ENCODE data around the gene XPO1. TPM values are rescaled to one million over a fixed set of nuclear protein-coding genes. Genes with fewer than 3 reads are reported as not detected.
"Not testable (repeated sequence)": the region's sequence is repeated elsewhere in the genome, so short reads cannot be mapped to it uniquely, and the experiment has no call there.

XPO1 gene
- total RNA-seq, 1 donor from 2014 or later: 161 TPM

DNA sequence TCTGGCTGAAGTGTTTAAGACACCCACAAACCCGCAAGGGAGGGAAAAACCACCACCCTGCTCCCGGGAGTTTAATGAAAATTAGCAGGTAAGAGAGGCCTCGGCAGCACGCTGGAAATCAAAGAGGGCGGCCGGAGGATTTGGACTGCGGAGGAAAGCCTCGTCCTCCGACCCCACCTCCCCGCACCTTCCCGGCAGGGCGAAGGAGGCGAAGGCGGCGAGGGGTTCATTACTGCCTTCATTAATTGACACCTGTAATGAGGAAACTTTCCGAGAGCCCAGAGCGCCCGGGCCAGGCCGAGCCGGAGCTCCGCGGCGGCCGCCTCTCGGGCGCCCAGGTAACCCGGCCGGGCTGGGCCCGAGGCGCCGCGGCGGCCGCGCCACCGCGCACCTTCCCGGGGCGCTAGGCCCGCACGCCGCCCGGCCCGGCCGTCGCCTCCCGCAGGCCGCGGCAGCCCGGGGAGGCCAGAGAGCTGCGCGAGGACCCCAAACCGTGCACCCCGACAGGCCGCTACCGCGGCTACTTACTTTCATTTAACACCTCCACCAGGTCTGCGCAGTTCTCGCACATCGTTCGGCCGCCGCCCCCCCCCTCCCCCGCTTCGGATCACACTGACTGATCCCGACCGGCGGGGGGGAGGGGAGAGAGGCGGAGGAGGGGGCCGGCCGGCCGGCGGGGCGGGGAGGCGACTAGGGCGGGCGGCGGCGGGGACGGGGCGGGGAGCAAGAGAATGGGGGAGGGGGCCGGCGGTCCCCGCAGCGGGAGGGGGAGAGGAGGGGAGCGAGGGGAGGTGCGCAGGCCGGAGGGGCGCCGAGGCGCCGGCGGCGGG is 67.8 kb downstream of the XPO1 start:
- DNase-seq (ENCODE audit: low read depth): peak; percentile 77

DNA sequence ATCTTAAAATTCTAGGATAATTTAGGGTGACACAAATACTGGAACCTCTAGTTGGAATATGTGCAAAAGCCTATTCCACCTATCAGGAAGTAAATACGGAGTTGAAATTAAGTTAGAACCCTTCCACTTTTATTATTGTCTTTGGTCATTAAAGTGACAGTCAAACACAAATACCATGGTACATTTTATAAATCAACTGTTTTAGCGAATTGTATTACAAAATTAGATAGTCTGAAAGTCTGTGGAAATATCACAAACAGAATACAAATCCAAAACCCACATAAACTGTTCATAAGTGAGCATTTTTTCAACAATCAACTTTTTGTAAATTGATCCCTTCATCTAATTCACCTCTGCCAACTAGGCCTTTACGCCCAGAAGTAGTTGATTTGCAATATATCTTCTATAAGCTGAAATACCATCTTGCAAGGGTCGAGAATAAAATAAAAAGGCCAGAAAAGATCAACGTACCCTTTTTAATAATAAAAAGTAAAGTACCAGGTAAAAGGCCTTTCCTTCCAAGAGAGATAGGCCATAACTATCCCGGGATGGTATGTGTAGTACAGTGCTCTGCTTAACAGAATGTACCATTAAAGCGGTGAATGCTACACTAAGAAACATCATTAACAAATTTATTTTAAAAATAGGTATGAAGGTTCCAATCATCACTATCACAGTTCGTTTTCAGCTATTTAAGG is 68.6 kb downstream of the XPO1 start:
- no peak for DNase-seq (ENCODE audit: low read depth)

DNA sequence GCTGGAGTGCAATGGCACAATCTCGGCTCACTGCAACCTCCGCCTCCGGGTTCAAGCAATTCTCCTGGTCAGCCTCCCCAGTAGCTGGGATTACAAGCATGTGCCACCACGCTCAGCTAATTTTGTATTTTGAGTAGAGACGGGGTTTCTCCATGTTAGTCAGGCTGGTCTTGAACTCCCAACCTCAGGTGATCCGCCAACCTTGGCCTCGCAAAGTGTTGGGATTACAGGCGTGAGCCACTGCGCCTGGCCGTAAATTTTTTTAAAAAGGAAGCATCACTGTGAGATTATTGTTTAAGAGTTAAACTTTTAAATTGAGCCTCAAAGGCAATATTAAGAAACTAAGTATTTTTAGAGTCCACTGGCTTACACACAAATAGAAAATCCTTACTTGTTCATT is 69.9 kb downstream of the XPO1 start:
- DNase-seq (ENCODE audit: low read depth): not testable (repeated sequence)

DNA sequence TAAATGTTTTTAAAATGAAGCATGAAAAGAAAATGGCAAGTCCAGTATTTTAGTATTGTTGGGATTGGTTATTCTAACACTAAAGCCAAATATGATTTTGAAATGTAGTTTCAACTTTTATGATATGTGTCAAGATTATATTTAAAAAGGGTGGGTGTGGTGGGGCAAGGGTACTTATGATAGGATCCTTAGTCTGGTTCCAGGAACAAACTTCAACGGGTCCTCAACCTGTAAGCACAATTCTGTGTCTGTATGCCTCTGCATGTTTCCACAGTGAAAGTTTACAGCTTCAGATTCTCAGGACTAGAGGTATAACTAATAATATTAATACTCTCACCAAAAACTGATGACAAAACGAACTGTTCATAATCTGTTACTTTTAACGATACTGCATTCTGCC is 73.1 kb downstream of the XPO1 start:
- DNase-seq (ENCODE audit: low read depth): no peak

DNA sequence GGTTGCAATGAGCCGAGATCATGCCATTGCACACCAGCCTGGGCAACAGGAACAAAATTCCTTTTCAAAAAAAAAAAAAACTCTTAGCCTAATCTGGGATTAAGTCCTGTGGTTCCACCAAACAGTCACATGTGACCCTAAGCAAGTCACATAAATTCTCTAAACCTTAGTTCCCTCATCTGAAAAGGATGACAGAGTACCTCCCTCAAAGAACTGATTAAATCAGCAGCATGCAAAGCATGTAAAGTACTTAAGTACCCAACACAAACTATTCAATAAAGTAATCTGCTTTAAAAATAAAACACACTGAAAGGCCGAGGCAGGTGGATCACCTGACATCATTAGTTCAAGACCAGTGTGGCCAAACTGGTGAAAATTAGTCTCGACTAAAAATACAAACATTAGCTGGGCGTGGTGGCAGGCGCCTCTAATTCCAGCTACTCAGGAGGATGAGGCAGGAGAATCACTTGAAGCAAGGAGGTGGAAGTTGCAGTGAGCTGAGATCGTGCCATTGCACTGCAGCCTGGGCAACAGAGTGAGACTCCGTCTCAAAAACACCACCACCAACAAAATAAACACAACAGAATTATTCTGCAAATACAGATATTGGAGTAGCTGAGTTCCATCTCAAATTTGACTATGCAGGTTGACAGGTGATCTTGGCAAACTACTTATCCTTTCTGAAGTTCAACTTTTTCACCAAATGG is 74.2 kb downstream of the XPO1 start:
- no peak for DNase-seq (ENCODE audit: low read depth)

DNA sequence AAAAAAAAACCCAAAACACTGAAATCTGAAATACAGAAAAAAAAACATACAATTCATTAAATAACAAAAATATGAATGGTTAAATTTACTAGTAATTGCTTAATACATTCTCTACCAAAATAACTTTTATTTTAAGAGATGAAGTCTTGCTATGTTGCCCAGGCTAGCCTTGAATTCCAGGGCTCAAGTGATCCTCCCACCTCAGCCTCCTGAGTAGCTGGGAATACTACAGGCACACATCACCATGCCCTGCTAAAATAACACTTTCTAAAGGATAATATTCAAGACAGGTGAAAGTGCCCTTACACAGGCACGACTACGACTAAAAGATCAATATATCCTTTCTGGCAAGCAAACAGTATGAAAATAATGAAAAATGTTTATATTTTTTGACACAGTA is 76.8 kb downstream of the XPO1 start:
- no peak for DNase-seq (ENCODE audit: low read depth)

DNA sequence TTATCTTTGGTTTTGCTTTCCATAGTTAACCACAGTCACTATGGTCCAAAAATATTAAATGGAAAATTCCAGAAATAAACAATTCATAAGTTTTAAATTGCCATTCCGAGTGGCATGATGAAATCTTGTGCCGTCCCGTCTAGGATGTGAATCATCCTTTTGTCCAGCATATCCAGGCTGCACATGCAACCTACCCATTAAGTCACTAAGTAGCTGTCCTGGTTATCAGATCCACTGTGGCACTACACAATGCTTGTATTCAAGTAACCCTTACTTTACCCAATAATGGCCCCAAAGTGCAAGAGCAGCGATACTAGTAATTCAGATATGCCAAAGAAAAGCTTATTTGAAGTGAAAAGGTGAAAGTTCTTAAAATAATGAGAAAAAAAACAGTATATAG is 78.0 kb downstream of the XPO1 start:
- peak; percentile 26 for DNase-seq (ENCODE audit: low read depth)

DNA sequence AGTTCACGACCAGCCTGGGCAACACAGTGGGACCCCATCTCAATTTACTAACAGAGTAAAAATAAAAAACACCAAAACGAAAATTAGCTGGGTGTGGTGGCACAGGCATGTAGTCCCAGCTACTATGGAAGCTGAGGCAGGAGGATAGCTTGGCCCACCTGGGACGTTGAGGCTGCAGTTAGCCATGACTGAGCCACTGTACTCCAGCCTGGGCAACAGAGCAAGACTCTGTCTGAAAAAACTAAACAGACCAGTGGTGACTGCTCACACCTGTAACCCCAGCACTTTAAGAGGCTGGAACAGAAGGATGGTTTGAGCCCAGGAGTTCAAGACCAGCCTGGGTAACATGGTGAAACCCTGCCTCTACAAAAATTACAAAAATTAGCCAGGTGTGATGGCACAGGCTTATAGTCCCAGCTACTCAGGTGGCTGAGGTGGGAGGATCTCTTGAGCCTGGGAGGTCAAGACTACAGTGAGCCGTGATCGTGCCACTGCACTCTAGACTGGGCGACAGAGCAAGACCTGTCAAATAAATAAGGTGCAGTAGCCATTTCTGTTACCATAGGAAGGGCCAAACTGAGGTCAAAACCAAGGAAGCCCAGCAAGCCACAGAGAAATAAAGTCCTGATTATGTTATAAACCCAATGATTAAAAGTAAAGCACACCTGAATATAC is 81.3 kb downstream of the XPO1 start:
- DNase-seq (ENCODE audit: low read depth): no peak

DNA sequence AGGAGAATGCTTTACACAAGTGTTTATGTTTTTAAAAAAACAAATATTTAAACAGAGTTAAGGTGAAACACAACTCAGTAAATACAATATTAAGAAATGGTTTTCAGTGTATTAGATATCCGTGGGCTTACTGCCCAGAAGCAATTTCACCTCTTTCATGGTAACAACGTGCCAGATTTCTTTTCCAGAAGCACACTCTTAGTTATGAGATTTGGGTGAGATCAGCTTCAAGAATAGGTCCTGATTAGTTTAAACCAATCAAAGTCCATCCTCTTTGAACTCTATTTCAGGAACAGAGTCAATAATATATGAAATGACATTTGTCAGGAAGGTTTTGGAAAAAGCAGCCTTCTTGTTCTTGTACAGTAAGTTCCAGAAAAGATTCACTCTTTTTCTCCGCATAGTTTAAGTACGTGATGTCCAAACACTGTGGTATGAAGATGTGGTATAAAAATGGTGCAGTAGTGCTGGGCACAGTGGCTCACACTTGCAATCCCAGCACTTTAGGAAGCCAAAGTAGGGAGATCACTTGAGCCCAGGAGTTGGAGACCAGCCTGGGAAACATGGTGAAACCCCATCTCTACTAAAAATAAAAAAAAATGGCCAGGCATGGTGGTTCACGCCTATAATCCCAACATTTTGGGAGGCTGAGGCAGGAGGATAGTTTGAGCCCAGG is 81.9 kb downstream of the XPO1 start:
- DNase-seq (ENCODE audit: low read depth): peak; percentile 18

DNA sequence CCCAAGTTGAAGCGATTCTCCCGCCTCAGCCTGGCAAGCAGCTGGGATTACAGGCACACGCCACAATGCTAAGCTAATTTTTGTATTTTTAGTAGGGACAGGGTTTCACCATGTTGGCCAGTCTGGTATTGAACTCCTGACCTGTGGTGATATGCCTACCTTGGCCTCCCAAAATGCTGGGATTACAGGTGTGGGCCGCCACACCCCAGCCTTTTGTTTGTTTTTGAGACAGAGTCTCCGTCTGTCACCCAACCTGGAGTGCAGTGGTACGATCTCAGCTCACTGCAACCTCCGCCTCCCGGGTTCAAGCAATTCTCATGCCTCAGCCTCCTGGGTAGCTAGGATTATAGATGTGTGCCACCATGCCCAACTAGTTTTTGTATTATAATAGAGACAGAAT is 83.2 kb downstream of the XPO1 start:
- not testable (repeated sequence) for DNase-seq (ENCODE audit: low read depth)

DNA sequence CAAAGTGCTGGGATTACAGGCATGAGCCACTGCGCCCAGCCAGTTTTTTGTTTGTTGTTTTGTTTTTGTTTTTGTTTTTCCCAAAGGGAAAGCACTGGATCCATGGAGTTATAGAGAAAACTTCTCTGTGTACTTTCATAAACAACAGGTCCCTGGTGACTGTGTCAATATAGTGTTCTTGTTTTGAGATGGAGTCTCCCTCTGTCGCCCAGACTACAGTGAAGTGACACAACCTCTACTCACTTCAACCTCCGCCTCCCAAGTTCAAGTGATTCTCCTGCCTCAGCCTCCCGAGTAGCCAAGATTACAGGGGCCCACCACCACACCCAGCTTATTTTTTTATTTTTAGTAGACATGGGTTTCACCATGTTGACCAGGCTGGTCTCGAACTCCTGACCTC is 83.8 kb downstream of the XPO1 start:
- no peak for DNase-seq (ENCODE audit: low read depth)

DNA sequence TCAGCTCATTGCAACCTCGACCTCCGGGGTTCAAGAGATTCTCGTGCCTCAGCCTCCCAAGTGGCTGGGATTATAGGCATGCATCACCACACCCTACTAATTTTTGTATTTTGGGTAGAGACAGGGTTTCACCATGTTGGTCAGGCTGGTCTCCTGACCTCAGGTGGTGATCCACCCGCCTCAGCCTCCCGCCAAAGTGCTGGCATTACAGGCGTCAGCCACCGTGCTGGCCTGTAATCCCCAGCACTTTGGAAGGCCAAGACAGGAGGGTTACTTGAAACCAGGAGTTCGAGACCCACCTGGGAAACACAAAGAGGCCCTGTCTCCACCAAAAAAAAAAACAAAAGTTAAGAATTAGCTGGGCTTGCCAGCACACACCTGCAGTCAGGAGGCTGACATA is 85.8 kb downstream of the XPO1 start:
- no peak for DNase-seq (ENCODE audit: low read depth)

DNA sequence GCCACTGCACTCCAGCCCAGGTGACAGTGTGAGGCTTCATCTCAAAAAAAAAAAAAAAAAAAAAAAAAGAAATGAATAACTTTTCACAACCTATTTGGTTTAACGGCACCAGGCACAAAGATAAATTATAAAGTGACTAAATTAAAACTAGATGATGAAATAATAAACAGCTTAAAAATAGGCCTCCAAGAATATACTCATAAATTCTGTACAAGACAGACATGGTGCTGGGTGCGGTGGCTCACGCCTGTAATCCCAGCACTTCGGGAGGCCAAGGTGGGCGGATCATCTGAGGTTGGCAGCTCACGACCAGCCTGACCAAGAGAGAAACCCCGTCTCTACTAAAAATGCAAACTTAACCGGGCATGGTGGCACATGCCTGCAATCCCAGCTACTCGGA is 87.0 kb downstream of the XPO1 start:
- DNase-seq (ENCODE audit: low read depth): no peak

DNA sequence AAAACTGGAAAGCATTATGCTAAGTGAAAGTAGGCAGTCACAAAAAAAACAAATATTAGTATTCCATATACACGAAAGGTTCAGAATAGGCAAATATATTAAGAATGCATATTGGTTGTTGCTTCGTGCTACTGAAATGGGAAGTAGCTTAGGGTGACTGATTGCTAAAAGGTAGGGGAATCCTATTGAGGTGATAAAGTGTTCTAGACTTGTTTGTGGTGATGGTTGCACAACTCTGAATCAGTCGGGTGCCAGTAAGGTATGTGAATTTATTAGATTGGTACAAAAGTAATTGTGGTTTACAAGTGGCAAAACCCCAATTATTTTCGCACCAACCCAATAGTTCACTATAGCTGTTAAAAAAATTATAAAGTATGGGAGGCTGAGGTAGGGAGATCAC is 88.0 kb downstream of the XPO1 start:
- DNase-seq (ENCODE audit: low read depth): no peak

DNA sequence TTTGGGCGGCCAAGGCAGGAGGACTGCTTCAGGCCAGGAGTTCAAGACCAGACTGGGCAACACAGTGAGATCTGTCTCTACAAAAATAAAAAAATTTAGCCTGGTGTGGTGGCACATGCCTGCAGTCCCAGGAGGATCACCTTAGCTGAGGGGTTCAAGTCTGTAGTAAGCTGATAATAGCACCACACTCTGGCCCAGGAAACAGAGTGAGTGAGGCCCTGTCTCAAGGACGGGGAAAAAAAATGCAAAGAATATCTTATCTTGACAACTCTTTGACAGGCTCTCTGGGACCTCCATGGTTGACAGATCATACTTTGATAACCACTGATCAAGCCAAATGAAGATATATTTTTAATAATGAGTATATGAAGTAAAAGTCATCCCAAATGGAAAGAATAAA is 89.9 kb downstream of the XPO1 start:
- no peak for DNase-seq (ENCODE audit: low read depth)

DNA sequence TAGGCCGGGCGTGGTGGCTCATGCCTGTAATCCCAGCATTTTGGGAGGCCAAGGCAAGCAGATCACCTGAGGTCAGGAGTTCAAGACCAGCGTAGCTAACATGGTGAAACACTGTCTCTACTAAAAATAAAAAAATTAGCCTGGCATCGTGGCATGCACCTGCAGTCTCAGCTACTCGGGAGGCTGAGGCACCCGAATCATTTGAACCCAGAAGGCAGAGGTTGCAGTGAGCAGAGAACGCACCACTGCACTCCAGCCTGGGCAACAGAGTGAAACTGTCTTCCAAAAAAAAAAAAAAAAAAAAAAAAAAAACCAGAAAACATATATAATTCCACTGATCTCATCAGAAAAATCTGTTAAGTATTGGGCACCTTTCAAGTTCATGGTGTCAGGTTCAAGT is 91.2 kb downstream of the XPO1 start:
- DNase-seq (ENCODE audit: low read depth): not testable (repeated sequence)

DNA sequence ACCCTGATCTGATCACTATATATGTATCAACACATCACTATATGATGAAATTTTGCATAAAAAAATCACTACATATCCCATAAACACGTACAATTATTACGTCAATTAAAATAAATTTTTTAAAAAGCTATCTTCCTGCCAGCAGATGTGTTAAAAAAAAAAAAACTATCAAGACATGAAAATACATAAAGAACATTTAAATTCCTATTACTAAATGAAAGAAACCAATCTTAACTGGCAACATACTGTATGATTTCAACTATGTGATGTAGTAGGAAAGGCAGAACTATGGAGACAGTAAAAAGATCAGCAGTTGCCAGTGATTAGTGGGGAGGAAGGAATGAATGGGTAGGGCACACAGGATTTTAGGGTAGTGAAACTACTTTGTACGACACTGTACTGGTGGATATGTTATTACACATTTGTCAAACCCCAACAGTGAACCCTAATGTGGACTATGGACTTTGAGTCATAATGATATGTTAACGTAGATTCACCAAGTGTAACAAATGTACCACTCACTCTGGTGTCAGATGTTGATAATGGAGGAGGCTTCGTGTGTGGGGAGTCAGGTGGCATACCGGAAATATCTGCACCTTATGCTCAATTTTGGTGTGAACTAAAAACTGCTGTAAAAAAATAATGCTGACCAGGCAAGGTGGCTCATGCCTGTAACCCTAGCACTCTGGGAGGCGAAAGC is 94.7 kb downstream of the XPO1 start:
- no peak for DNase-seq (ENCODE audit: low read depth)

DNA sequence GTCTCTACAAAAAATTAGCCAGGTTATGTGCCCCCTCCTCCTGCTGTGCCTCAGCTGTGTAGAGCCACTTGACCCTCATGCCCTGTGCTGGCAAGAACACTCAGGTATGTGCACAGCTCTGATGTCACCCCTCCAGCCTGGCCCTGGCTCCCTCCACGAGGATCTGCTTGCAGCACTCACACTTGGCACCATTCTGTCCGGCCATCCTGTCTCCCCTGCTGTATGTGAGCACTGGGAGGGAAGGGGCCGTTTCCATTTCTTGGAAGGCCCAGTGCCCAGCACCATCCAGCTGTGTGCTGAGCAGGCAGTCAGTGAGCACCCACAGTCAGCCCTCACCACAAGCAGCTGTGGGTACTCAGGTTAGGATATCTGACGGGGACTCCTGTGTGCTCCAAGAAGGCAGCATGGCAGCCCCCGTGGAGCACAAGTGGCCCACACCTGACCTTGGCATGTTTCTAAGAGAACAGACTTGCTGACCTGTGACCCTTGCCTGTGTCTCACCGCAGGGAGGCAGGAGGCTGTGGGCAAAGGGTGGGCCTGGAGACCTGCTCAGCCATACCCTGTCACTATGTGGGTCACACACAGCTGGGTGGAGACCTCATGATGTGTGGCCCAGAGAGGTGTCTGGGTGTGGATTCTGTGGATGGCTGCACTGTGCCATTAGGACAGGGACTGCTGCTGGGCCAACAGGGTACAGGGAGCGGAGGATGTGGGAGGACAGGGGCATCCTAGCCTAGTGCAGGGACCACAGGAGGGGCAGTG is 98.7 kb downstream of the XPO1 start:
- no peak for DNase-seq (ENCODE audit: low read depth)

DNA sequence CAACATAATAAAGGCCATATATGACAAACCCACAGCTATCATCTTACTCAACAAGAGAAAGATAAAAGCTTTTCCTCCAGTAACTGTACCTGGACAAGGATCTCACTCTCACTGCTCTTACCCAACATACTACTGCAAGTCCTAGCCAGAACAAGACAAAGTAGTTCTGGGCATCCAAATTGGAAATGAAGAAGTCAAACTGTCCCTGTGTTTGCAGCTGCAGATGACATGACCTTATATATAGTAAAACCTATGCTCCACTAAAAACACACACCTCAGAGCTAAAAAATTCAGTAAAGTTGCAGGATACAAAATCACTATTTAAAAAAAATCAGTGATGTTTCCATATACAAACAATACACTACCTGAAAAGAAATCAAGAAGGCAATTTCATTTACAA is 99.5 kb downstream of the XPO1 start:
- DNase-seq (ENCODE audit: low read depth): no peak

DNA sequence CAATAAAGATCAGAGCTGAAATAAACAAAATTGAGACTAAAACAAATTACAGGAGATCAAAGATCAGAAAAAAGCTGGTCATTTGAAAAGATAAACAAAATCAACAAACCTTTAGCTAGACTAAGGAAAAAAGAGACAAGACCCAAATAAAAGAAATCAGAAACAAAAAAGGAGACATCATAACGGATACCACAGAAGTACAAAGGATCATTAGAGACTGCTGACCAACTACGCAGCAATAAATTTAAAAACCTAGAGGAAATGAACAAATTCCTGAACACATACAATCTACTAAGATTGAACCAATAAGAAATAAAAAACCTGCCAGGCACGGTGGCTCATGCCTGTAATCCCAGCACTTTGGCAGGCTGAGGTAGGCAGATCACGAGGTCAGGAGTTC is 101.0 kb downstream of the XPO1 start:
- DNase-seq (ENCODE audit: low read depth): no peak
